Trophoblast cell (in vitro differentiated cells and primary cell): ENCODE results near the gene RPS21.
"Not testable (repeated sequence)": the region's sequence is repeated elsewhere in the genome, so short reads cannot be mapped to it uniquely, and the experiment has no call there.

ENCODE experiments used
- DNase-seq, 2 donors: peaks; one replicate each; pipeline ENCODE4 v3.0.0-alpha.2; 2016
- H2AFZ ChIP-seq: 2 replicates; pipeline ENCODE4 v1.6.1; 2013; ENCODE audit warnings: low read length, moderate library complexity, mild to moderate bottlenecking; ENCODE audit not compliant: insufficient read depth, poor library complexity
- H2AK5ac ChIP-seq: 2 replicates; pipeline ENCODE4 v1.6.1; 2013; ENCODE audit warnings: mild to moderate bottlenecking, low read length
- H2BK120ac ChIP-seq: 2 replicates; pipeline ENCODE4 v1.6.1; 2013; ENCODE audit warnings: low read length, mild to moderate bottlenecking, moderate library complexity; ENCODE audit not compliant: insufficient read depth, poor library complexity
- H2BK12ac ChIP-seq: 2 replicates; pipeline ENCODE4 v1.6.1; 2013; ENCODE audit warnings: mild to moderate bottlenecking, low read length, moderate library complexity
- H2BK5ac ChIP-seq: 2 replicates; pipeline ENCODE4 v1.6.1; 2013; ENCODE audit warnings: low read length, low read depth, moderate library complexity, mild to moderate bottlenecking; ENCODE audit not compliant: poor library complexity
- H3K14ac ChIP-seq: 2 replicates; pipeline ENCODE4 v1.6.1; 2013; ENCODE audit warnings: mild to moderate bottlenecking, low read length
- H3K18ac ChIP-seq: 2 replicates; pipeline ENCODE4 v1.6.1; 2013; ENCODE audit warnings: mild to moderate bottlenecking, low read length
- H3K23ac ChIP-seq: 2 replicates; pipeline ENCODE4 v1.6.1; 2013; ENCODE audit warnings: low read length
- H3K27ac ChIP-seq: 2 replicates; pipeline ENCODE4 v1.5.1; 2013; ENCODE audit warnings: low read depth, mild to moderate bottlenecking, inconsistent platforms, low read length, moderate library complexity
- H3K27me3 ChIP-seq: 2 replicates; pipeline ENCODE4 v1.6.1; 2013; ENCODE audit warnings: inconsistent platforms, mild to moderate bottlenecking, low read length, moderate library complexity; ENCODE audit not compliant: insufficient read depth
- H3K36me3 ChIP-seq, 2 experiments: 1 replicate in 1 of 2; 2 replicates in 1 of 2; pipeline ENCODE4 v1.6.1; 2013; ENCODE audit warnings: low read length in 2 of 2, mild to moderate bottlenecking in 2 of 2, moderate library complexity in 1 of 2; ENCODE audit not compliant: insufficient read depth in 2 of 2, control insufficient read depth in 1 of 2
- H3K4ac ChIP-seq: 2 replicates; pipeline ENCODE4 v1.6.1; 2013; ENCODE audit warnings: low read depth, mild to moderate bottlenecking, low read length, moderate library complexity
- H3K4me1 ChIP-seq, 2 experiments: 1 replicate in 1 of 2; 2 replicates in 1 of 2; pipeline ENCODE4 v1.6.1; 2013; ENCODE audit warnings: low read length in 2 of 2, mild to moderate bottlenecking in 2 of 2, moderate library complexity in 1 of 2; ENCODE audit not compliant: insufficient read depth in 2 of 2, control insufficient read depth in 1 of 2
- H3K4me2 ChIP-seq: 2 replicates; pipeline ENCODE4 v1.6.1; 2013; ENCODE audit warnings: inconsistent platforms, mild to moderate bottlenecking, low read length, moderate library complexity
- H3K4me3 ChIP-seq: 2 replicates; pipeline ENCODE4 v1.5.1; 2013; ENCODE audit warnings: mild to moderate bottlenecking, low read depth, low read length, inconsistent platforms
- H3K79me1 ChIP-seq: one replicate; pipeline ENCODE4 v1.6.1; 2013; ENCODE audit warnings: low read length
- H3K79me2 ChIP-seq: 2 replicates; pipeline ENCODE4 v1.6.1; 2013; ENCODE audit warnings: low read length, mild to moderate bottlenecking; ENCODE audit not compliant: control insufficient read depth, insufficient read depth, poor library complexity
- H3K9ac ChIP-seq: 2 replicates; pipeline ENCODE4 v1.6.1; 2013; ENCODE audit warnings: mild to moderate bottlenecking, low read length
- H3K9me3 ChIP-seq: 2 replicates; pipeline ENCODE4 v1.6.1; 2013; ENCODE audit warnings: low read depth, mild to moderate bottlenecking, control low read depth, inconsistent platforms, low read length; ENCODE audit not compliant: insufficient read depth
- H4K12ac ChIP-seq: 2 replicates; pipeline ENCODE4 v1.6.1; 2013; ENCODE audit warnings: low read depth, mild to moderate bottlenecking, low read length, moderate library complexity
- H4K8ac ChIP-seq: 2 replicates; pipeline ENCODE4 v1.6.1; 2013; ENCODE audit warnings: low read depth, mild to moderate bottlenecking, low read length, moderate library complexity
- H4K91ac ChIP-seq: one replicate; pipeline ENCODE4 v1.6.1; 2013; ENCODE audit warnings: low read depth, mild to moderate bottlenecking, low read length, moderate library complexity
- WGBS: extraction: QIAGEN DNeasy Blood & Tissue Kit; methylation state at CpG from one replicate; pipeline ENCODE4 v1.1.7; 2013; ENCODE audit warnings: missing lambda C conversion rate; ENCODE audit not compliant: insufficient read length, insufficient coverage; ENCODE audit errors: extremely low coverage; 5-methylcytosine and 5-hydroxymethylcytosine counted together

RPS21 gene

DNA sequence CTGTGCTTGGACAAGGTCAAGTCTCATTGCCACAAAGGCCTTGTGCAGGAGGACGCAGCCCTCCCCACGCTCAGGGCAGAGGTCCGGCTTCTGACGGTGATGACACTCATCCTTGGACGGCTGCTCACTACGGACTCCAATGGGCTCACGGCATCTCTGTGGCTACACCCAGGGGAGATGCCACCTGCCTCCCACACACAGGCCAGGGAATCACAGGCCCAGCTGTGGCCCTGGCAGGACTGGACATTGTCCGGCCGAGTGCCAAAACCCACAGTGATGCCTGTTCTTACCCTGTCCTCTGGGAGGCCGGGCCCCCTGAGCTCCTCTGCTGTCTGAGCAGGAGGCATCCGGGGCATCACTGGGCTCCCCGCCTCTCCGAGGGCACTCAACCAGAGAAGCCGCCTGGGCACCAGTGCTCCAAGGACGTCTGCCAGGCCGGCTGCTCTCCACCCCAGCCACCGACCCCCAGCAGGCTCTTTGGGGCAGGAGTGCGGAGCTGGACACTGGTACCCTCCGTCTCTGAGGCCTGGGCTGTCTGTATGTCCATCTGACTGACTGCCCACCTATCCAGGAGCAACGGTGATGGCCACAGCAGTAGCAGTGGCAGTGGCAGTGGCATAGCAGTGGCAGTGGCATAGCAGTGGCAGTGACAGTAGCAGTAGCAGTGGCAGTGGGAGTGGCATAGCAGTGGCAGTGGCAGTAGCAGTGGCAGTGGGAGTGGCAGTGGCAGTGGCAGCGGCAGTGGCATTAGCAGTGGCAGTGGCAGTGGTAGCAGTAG, 38.6 kb downstream of the RPS21 start:
- no peak overlapping the region for H3K4me2 ChIP-seq
- no peak overlapping the region for H3K4me3 ChIP-seq
- H4K91ac ChIP-seq, result peak overlapping the region; percentile 3
- H3K4me1 ChIP-seq, result peaks cover 46 to 57% of the 10 kb centered on the region in 2 experiments
- no peak overlapping the region for H2BK12ac ChIP-seq
- H2AK5ac ChIP-seq, result peak overlapping the region; percentile 10
- no peak overlapping the region for H3K14ac ChIP-seq
- peaks cover 0 to 4% of the 10 kb centered on the region in 2 experiments for H3K36me3 ChIP-seq
- no peak overlapping the region for H4K12ac ChIP-seq
- H3K9ac ChIP-seq, result no peak overlapping the region
- peak overlapping the region; percentile 5 for H3K18ac ChIP-seq
- peak overlapping the region; percentile 2 for H2BK120ac ChIP-seq
- peaks cover 13% of the 10 kb centered on the region for H3K79me2 ChIP-seq
- no peak overlapping the region for H2BK5ac ChIP-seq
- no peak for DNase-seq
- peaks cover 23% of the 10 kb centered on the region for H3K79me1 ChIP-seq
- no peak overlapping the region for H3K27ac ChIP-seq
- no peak overlapping the region for H3K4ac ChIP-seq
- no peak overlapping the region for H3K23ac ChIP-seq
- WGBS, result no CpG with 5 or more reads among the region's 21 CpGs
- no peak overlapping the region for H4K8ac ChIP-seq
- H2AFZ ChIP-seq, result no peak overlapping the region
- H3K27me3 ChIP-seq, result no peaks in the 10 kb centered on the region
- peaks cover 9% of the 10 kb centered on the region for H3K9me3 ChIP-seq

DNA sequence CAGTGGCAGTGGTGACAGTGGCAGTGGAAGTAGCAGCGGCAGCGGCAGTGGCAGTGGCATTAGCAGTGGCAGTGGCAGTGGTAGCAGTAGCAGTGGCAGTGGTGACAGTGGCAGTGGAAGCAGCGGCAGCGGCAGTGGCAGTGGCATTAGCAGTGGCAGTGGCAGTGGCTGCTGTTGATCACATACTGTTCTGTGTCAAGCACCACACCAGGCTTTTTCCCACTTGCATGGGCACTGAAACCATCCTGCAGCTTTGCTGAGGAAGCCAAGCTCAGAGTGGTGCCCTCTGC, 39.1 kb downstream of the RPS21 start:
- H3K4me2 ChIP-seq, H3K9ac ChIP-seq, H3K27ac ChIP-seq, H3K9me3 ChIP-seq, H3K4me3 ChIP-seq, H3K4ac ChIP-seq, H4K8ac ChIP-seq, H3K36me3 ChIP-seq, DNase-seq, H2BK120ac ChIP-seq, H3K27me3 ChIP-seq, H3K23ac ChIP-seq, H3K14ac ChIP-seq, H2AFZ ChIP-seq, H4K12ac ChIP-seq, H2BK5ac ChIP-seq, H2BK12ac ChIP-seq: not testable (repeated sequence)
- peaks cover 23% of the 10 kb centered on the region for H3K79me1 ChIP-seq
- peak overlapping the region; percentile 10 for H2AK5ac ChIP-seq
- H3K79me2 ChIP-seq, result peaks cover 13% of the 10 kb centered on the region
- H4K91ac ChIP-seq, result peak overlapping the region; percentile 3
- peak overlapping the region; percentile 4 for H3K18ac ChIP-seq
- WGBS, result no CpG with 5 or more reads among the region's 4 CpGs
- H3K4me1 ChIP-seq, result peaks cover 43 to 52% of the 10 kb centered on the region in 2 experiments

DNA sequence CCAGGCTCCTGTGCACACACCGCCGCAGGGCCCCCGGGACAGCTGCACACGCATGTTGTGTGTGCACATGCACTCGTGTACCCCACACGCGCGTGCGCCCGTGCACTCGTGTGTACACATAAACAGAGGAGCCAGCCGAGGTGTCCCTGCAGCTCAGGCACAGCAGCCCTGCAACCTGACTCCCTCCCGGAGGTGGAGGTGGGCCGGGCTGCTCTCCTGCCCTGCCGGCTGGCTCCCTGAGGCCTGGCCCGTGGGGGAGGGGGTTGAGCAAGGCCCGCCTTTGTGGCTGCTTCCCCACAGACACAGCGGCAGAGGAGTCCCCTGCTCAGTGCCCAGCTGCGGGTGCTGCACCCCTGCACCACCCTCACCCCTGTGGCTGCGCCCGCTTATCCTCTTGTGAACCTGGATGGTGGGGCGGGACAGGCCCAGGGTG, 39.8 kb downstream of the RPS21 start:
- Histone ChIP-seq H4K8ac (peak overlapping the region; percentile 87), H3K18ac (peak overlapping the region; percentile 89), H3K4me2 (peak overlapping the region; percentile 77), H3K4me3 (peak overlapping the region; percentile 57), H3K23ac (no peak overlapping the region), H3K4me1 (peaks cover 38 to 45% of the 10 kb centered on the region in 2 experiments), H2AK5ac (peak overlapping the region; percentile 85), H3K27ac (peak overlapping the region; percentile 97), H2BK5ac (peak overlapping the region; percentile 92), H3K9ac (no peak overlapping the region), H3K79me2 (peaks cover 13% of the 10 kb centered on the region), H4K12ac (peak overlapping the region; percentile 72), H3K27me3 (no peaks in the 10 kb centered on the region), H3K79me1 (peaks cover 23% of the 10 kb centered on the region), H2BK120ac (peak overlapping the region; percentile 94), H3K36me3 (peaks cover 0 to under 1% of the 10 kb centered on the region in 2 experiments), H3K9me3 (peaks cover 2% of the 10 kb centered on the region), H3K14ac (peak overlapping the region; percentile 90), H2BK12ac (peak overlapping the region; percentile 85), H3K4ac (peak overlapping the region; percentile 82), H2AFZ (peak overlapping the region; percentile 72), H4K91ac (peak overlapping the region; percentile 97)
- peak; percentile 23 to 45 for DNase-seq
- no CpG with 5 or more reads among the region's 22 CpGs for WGBS

GRCh38 chr20:62427172-62428001, 40.5 kb downstream of the RPS21 start, which contains the start of gene RBBP8NL:
Gene RBBP8NL (minus strand): TSS chr20:62427539. CDS start chr20:62419647, 7,892 bp downstream.
- H2AFZ ChIP-seq, result peak within 1 kb of the TSS; percentile 72
- peak within 1 kb of the TSS; percentile 97 for H3K27ac ChIP-seq
- peak within 1 kb of the TSS; percentile 85 for H2BK12ac ChIP-seq
- peak within 1 kb of the TSS; percentile 89 for H3K18ac ChIP-seq
- no peaks in the 10 kb centered on the region for H3K36me3 ChIP-seq
- peaks cover 38 to 45% of the 10 kb centered on the region in 2 experiments for H3K4me1 ChIP-seq
- H3K79me2 ChIP-seq, result peaks cover 13% of the 10 kb centered on the region
- no peak within 1 kb of the TSS for H3K9ac ChIP-seq
- H2BK5ac ChIP-seq, result peak within 1 kb of the TSS; percentile 92
- peak within 1 kb of the TSS; percentile 85 for H2AK5ac ChIP-seq
- H3K4me2 ChIP-seq, result peak within 1 kb of the TSS; percentile 77
- no peaks in the 10 kb centered on the region for H3K27me3 ChIP-seq
- peak within 1 kb of the TSS; percentile 57 for H3K4me3 ChIP-seq
- peak within 1 kb of the TSS; percentile 94 for H2BK120ac ChIP-seq
- H4K12ac ChIP-seq, result peak within 1 kb of the TSS; percentile 72
- peak within 1 kb of the TSS; percentile 90 for H3K14ac ChIP-seq
- peaks cover 23% of the 10 kb centered on the region for H3K79me1 ChIP-seq
- peak within 1 kb of the TSS; percentile 87 for H4K8ac ChIP-seq
- no peak within 1 kb of the TSS for H3K23ac ChIP-seq
- peak; percentile 99 for DNase-seq
- no CpG with 5 or more reads among the region's 28 CpGs for WGBS
- H4K91ac ChIP-seq, result peak within 1 kb of the TSS; percentile 97
- H3K4ac ChIP-seq, result peak within 1 kb of the TSS; percentile 82
- peaks cover 2% of the 10 kb centered on the region for H3K9me3 ChIP-seq
